GM13976 (cell line): Measurements from ENCODE around the gene AKAP14.
"Not testable (repeated sequence)": the region's sequence is repeated elsewhere in the genome, so short reads cannot be mapped to it uniquely, and the experiment has no call there.

Experiments used
- DNase-seq: peaks from one replicate; pipeline ENCODE4 v3.0.0; 2012; ENCODE audit warnings: low spot score
- in situ Hi-C: fragments of 300-500 bp; cut with MboI; formaldehyde crosslinking; loops from one replicate; pipeline ENCODE4 v1.12.0; 2022; ENCODE audit warnings: low sequenced_read_pairs, mixed read lengths, inconsistent platforms; ENCODE audit not compliant: unreplicated experiment
- TF ChIP-seq, protein P1 (sequence below): IDR thresholded peaks from 2 replicates; pipeline ENCODE4 v1.5.1; 2012; ENCODE audit warnings: borderline replicate concordance, mild to moderate bottlenecking; ENCODE audit not compliant: insufficient read depth; ENCODE audit errors: extremely low read depth, missing control alignments, control extremely low read depth

Gene AKAP14

GRCh38 chrX:119899125-119899524, 3.4 kb downstream of the AKAP14 start:
- in situ Hi-C loops = no loop called here
- TF ChIP-seq, protein P1, sequence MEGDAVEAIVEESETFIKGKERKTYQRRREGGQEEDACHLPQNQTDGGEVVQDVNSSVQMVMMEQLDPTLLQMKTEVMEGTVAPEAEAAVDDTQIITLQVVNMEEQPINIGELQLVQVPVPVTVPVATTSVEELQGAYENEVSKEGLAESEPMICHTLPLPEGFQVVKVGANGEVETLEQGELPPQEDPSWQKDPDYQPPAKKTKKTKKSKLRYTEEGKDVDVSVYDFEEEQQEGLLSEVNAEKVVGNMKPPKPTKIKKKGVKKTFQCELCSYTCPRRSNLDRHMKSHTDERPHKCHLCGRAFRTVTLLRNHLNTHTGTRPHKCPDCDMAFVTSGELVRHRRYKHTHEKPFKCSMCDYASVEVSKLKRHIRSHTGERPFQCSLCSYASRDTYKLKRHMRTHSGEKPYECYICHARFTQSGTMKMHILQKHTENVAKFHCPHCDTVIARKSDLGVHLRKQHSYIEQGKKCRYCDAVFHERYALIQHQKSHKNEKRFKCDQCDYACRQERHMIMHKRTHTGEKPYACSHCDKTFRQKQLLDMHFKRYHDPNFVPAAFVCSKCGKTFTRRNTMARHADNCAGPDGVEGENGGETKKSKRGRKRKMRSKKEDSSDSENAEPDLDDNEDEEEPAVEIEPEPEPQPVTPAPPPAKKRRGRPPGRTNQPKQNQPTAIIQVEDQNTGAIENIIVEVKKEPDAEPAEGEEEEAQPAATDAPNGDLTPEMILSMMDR = no peak
- no peak for DNase-seq

- in situ Hi-C loops = no loop called here
- no peak for DNase-seq
- TF ChIP-seq, protein P1 = no peak
These were observed 5.3 kb downstream of the AKAP14 start for GRCh38 chrX:119900976-119901375.

- in situ Hi-C loops = no loop called here
- TF ChIP-seq, protein P1 = no peak
- DNase-seq = no peak
These were observed 20.6 kb downstream of the AKAP14 start for GRCh38 chrX:119916310-119916709.

DNA sequence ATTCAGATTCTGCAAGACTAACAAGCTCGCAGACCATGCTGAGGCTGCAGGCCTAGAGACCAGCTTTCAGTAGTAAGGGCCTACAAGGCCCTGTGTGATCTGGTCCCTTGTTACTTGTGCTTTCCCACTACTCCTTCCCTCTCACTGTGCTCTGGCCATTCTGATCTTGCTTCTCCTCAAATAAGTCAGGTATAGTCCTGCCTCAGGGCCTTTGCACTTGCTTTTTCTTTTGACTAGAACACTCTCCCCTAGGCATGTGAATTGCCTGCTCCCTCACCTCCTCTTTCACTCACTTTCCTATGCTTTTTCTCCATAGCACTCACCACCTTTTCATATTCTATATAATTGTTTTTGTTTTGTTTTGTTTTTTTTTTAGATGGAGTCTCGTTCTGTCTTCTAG, 22.2 kb downstream of the AKAP14 start:
- in situ Hi-C loops = no loop called here
- no peak for DNase-seq
- TF ChIP-seq, protein P1 = no peak

GRCh38 chrX:119919835-119920585, 24.3 kb downstream of the AKAP14 start:
- TF ChIP-seq, protein P1 = no peak
- in situ Hi-C loops = no loop called here
- DNase-seq = no peak

- in situ Hi-C loops, DNase-seq: not testable (repeated sequence)
These were observed 26.7 kb downstream of the AKAP14 start for GRCh38 chrX:119922391-119922790.

DNA sequence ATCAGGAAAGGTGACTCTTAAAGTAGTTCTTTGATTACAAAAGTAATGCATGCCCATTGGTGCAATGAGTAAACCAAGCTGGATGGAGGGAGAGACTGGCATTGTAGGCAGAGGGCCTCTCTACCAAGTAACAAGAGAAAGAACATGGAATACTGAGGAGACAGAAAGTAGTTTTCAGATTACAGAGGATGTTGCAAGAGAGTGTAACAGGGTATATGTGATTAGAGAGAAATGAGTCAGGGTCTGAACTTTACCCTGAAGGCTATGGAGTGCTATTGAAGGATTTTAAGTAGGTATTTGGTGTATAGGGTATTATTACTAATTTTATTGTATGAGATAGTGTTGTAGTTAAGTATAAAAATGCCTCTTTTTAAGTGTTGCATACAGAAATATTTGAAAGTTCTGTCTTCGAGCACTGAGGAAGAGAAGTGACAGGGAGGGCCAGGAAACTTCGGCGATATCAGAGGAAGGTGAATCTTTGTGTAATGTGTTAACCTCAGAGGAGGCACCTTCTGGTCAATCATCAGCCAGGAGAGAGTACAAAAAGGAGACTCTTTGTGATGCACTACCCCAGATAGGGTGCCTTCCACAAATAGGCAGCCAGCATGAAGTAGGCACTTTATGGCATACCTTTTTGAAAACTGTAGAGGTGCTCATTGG, 39.7 kb downstream of the AKAP14 start:
- no peak for DNase-seq
- in situ Hi-C loops = no loop called here
- TF ChIP-seq, protein P1 = no peak
